Liver (tissue), 3 donors: ENCODE results near the gene ODC1.

Source experiments
- CTCF ChIP-seq: fragments of 150-350 bp; IDR thresholded peaks from 2 replicates; pipeline ENCODE4 v1.5.1; 2017; ENCODE audit warnings: improper control_type of control experiment, low read depth, low read length; ENCODE audit not compliant: missing input control
- FOXA1 ChIP-seq: IDR thresholded peaks from 2 replicates; pipeline ENCODE4 v1.6.1; 2016; ENCODE audit warnings: antibody characterized with exemption
- MAX ChIP-seq: IDR thresholded peaks from 2 replicates; pipeline ENCODE4 v1.6.1; 2016; ENCODE audit warnings: antibody characterized with exemption
- NR2F2 ChIP-seq: IDR thresholded peaks from 2 replicates; pipeline ENCODE4 v1.6.1; 2016; ENCODE audit warnings: antibody characterized with exemption
- donor health status: healthy.
- donor health status: healthy.

GRCh38 chr2:10486091-10486490, 38.0 kb upstream of the ODC1 start:
- TF ChIP-seq FOXA1 (no peak), CTCF (no peak), NR2F2 (no peak), MAX (no peak)
